GM12878 (cell line): Measurements from ENCODE around the gene AIRE.

Source experiments
- CBX5 ChIP-seq: sonication (generic); IDR thresholded peaks from 2 replicates; pipeline ENCODE4 v1.6.1; 2016; ENCODE audit warnings: low read depth, moderate library complexity, mild to moderate bottlenecking, inconsistent platforms
- CTCF ChIP-seq, 3 experiments: IDR thresholded peaks in 2 of 3; conservative IDR thresholded peaks in 1 of 3; 2 replicates each; pipeline ENCODE4 v1.5.1; 2011; ENCODE audit warnings: low read depth in 3 of 3, low read length in 3 of 3, mild to moderate bottlenecking in 3 of 3, control low read depth in 2 of 3, moderate library complexity in 2 of 3, inconsistent platforms in 1 of 3, mixed read lengths in 1 of 3; ENCODE audit not compliant: control insufficient read depth in 2 of 3, insufficient read depth in 1 of 3; ENCODE audit errors: extremely low read depth in 1 of 3
- EZH2 ChIP-seq: IDR thresholded peaks from 2 replicates; pipeline ENCODE4 v1.6.1; 2012; ENCODE audit warnings: low read depth, mild to moderate bottlenecking, control low read depth, inconsistent platforms, low read length, borderline replicate concordance; ENCODE audit not compliant: control insufficient read depth
- HDGF ChIP-seq: fragments of 450-650 bp; IDR thresholded peaks from 2 replicates; pipeline ENCODE4 v1.6.1; 2016; ENCODE audit warnings: antibody characterized with exemption
- HSF1 ChIP-seq: fragments of 150-350 bp; IDR thresholded peaks from 2 replicates; pipeline ENCODE4 v1.6.1; 2014; ENCODE audit warnings: mild to moderate bottlenecking, low read depth, low read length

- TF ChIP-seq CBX5 (no peak), HDGF (no peak), CTCF (IDR thresholded peaks at IDR 0.05 in 2 of 3, conservative IDR thresholded peaks at IDR 0.05 in 1 of 3; ENCODE audit: control insufficient read depth in 2 of 3, extremely low read depth in 1 of 3, insufficient read depth in 1 of 3, low read depth in 3 of 3, low read length in 3 of 3) (no peak), HSF1 (no peak), EZH2 (no peak)
These were observed 16.6 kb upstream of the AIRE start for GRCh38 chr21:44269090-44269489.
